CD4-positive, alpha-beta T cell treated with Interleukin-12 subunit alpha and Interleukin-12 subunit beta, for 1 hour (primary cell): Measurements from ENCODE around the gene PCDHB6.
"Not testable (repeated sequence)": the region's sequence is repeated elsewhere in the genome, so short reads cannot be mapped to it uniquely, and the experiment has no call there.

Experiments used
- DNase-seq: peaks from one replicate; pipeline ENCODE4 v3.0.0-alpha.2; 2020

The PCDHB6 gene

DNA sequence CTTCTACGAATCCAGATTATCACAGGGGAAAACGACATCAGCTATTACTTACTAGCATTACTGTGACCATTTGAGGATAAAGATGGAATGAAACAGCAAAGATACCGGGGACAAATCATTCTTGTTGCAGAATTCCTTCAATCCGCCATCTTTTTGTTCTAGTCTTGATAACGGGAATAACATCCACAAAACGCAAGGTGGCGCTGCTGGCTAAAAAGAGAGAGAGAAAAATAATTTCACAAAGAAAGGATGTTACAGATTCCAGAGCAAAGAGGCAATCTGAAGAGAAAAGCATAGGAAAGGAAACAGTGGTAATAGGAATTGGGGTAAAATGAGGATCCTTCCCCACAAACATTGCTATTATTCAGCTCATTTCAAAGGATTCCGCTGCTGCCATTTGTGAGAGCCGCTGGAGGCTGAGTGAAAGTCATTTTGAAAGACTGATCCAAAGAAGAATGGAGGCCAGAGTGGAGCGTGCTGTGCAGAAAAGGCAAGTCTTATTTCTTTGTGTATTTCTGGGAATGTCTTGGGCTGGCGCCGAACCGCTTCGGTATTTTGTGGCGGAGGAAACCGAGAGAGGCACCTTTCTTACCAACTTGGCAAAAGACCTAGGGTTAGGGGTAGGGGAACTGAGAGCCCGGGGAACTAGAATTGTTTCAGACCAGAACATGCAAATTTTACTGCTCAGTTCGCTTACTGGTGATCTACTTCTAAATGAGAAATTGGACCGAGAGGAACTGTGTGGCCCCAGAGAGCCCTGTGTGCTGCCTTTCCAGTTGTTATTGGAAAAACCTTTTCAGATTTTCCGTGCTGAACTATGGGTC, 22.7 kb downstream of the PCDHB6 start, which contains the start of gene PCDHB7:
Gene PCDHB7, plus strand, starts transcription at position 264 of the 824 bp plus-strand sequence. Its CDS starts 192 bp downstream, at position 456.
- peak; percentile 12 for DNase-seq

DNA sequence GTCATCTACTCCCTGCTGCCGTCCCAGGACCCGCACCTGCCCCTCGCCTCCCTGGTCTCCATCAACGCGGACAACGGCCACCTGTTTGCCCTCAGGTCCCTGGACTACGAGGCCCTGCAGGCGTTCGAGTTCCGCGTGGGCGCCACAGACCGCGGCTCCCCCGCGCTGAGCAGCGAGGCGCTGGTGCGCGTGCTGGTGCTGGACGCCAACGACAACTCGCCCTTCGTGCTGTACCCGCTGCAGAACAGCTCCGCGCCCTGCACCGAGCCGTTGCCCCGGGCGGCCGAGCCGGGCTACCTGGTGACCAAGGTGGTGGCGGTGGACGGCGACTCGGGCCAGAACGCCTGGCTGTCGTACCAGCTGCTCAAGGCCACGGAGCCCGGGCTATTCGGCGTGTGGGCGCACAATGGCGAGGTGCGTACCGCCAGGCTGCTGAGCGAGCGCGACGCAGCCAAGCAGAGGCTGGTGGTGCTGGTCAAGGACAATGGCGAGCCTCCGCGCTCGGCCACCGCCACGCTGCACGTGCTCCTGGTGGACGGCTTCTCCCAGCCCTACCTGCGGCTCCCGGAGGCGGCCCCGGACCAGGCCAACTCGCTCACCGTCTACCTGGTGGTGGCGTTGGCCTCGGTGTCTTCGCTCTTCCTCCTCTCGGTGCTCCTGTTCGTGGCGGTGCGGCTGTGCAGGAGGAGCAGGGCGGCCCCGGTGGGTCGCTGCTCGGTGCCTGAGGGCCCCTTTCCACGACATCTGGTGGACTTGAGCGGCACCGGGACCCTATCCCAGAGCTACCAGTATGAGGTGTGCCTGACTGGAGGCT, 24.6 kb downstream of the PCDHB6 start:
- DNase-seq: not testable (repeated sequence)

DNA sequence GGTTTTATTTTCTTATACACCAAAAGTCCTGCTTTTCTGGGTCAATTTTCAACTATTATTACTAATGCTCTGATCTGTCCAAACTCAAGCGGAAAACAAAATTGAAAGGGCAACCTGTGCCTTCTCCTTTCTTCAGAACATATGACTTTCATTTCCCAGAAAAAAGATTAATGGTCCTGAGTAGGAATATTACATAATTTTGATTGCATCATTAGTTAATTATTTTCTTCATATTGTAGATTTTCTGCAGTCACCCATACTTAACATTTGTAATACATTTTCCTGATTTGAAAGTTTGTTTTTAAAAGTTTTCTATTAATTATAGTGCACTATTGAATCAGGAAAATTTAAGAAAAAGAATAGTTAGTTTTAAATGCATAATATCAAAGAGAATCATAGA, 26.1 kb downstream of the PCDHB6 start:
- no peak for DNase-seq

DNA sequence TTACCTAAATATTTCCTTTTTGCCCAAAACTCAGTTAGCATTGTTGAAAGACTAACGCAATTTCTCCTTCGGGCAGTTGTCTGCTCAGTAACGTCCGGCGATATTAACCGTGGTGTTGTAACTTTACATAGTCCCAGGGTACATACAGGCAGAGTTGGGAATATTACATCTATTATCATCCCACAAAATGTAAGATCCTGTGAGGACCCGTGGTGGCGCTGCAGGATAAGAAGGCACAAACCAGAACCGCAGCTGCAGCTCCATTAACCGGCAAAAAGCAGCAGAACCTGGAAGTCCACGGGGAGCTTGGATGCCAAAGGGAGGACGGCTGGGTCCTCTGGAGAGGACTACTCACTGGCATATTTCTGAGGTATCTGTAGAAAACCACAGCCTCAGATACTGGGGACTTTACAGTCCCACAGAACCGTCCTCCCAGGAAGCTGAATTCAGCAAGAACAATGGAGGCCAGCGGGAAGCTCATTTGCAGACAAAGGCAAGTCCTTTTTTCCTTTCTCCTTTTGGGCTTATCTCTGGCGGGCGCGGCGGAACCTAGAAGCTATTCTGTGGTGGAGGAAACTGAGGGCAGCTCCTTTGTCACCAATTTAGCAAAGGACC, 27.8 kb downstream of the PCDHB6 start, which contains the start of gene PCDHB8:
Gene PCDHB8, plus strand, starts transcription at position 214 of the 615 bp plus-strand sequence. Its CDS starts 245 bp downstream, at position 459.
- not testable (repeated sequence) for DNase-seq

GRCh38 chr5:141179371-141179770, 29.5 kb downstream of the PCDHB6 start:
- not testable (repeated sequence) for DNase-seq

DNA sequence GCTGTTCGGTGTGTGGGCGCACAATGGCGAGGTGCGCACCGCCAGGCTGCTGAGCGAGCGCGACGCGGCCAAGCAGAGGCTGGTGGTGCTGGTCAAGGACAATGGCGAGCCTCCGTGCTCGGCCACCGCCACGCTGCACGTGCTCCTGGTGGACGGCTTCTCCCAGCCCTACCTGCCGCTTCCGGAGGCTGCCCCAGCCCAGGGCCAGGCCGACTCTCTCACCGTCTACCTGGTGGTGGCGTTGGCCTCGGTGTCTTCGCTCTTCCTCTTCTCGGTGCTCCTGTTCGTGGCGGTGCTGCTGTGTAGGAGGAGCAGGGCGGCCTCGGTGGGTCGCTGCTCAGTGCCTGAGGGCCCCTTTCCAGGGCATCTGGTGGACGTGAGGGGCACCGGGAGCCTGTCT, 30.0 kb downstream of the PCDHB6 start:
- not testable (repeated sequence) for DNase-seq

- no peak for DNase-seq
Observed at GRCh38 chr5:141180313-141180712, 30.5 kb downstream of the PCDHB6 start.

DNA sequence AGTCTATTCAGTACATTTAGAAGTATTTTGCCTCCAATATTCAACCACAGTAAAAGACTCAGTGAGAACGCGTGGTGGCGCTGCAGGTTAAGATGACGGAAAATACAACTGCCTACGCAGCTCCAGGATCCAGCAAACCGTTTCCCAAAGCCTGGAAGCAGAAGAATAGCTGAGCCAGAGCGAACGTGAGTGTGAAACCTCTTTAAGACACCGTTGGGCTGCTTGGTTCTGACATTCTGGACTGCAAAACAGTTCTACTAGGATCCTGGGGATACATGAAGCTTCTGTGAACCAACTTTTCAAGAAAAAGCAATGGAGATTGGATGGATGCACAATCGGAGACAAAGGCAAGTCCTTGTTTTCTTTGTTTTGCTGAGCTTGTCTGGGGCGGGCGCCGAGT, 32.4 kb downstream of the PCDHB6 start, which contains the start of gene PCDHB16:
Gene PCDHB16, plus strand, starts transcription at position 140 of the 400 bp plus-strand sequence. Its CDS starts 173 bp downstream, at position 313.
- DNase-seq: no peak

GRCh38 chr5:141184117-141184855, 34.4 kb downstream of the PCDHB6 start:
- DNase-seq: not testable (repeated sequence)

DNA sequence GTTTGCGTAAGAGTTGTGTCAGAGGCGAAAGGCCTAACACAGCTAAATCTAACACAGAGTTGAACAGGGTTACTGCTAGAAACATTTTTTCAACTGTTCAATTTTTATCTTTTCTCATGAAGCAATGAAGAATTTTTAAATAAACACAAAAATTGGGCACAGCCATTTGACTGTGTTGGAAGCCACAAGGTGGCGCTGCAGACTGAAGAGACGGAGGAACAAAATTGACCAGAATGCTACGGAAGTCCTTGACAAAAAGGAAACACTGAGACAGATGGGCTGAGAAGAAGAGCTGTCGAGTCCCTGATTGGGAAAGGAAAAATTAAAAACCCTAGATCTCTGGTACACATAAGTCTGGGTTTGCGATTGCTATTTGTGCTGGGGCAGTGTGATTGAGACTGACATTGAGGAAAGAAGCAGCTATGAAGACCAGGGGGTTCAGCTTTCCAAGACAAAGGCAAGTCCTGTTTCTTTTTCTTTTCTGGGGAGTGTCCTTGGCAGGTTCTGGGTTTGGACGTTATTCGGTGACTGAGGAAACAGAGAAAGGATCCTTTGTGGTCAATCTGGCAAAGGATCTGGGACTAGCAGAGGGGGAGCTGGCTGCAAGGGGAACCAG, 37.1 kb downstream of the PCDHB6 start, which contains the start of gene PCDHB9:
Gene PCDHB9, plus strand, starts transcription at position 265 of the 616 bp plus-strand sequence. Its CDS starts 158 bp downstream, at position 423.
- DNase-seq: peak; percentile 33

GRCh38 chr5:141188682-141189081, 38.8 kb downstream of the PCDHB6 start:
- DNase-seq: not testable (repeated sequence)

DNA sequence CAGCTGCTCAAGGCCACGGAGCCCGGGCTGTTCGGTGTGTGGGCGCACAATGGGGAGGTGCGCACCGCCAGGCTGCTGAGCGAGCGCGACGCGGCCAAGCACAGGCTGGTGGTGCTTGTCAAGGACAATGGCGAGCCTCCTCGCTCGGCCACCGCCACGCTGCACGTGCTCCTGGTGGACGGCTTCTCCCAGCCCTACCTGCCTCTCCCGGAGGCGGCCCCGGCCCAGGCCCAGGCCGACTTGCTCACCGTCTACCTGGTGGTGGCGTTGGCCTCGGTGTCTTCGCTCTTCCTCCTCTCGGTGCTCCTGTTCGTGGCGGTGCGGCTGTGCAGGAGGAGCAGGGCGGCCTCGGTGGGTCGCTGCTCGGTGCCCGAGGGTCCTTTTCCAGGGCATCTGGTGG, 39.3 kb downstream of the PCDHB6 start:
- not testable (repeated sequence) for DNase-seq

DNA sequence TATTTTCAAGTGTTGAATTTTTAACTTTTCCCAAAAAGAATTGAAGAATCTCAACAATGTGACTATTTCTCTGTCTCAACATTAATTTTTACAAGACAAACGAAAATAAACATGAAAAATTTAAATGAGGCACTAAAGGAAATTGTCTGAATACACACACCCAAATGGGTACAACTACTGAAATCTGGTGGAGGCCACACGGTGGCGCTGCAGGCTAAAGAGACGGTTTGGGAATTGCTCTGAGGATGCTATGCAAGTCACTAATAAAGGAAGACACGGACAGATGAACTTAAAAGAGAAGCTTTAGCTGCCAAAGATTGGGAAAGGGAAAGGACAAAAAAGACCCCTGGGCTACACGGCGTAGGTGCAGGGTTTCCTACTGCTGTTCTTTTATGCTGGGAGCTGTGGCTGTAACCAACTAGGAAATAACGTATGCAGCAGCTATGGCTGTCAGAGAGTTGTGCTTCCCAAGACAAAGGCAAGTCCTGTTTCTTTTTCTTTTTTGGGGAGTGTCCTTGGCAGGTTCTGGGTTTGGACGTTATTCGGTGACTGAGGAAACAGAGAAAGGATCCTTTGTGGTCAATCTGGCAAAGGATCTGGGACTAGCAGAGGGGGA, 42.4 kb downstream of the PCDHB6 start, which contains the start of gene PCDHB10:
Gene PCDHB10, plus strand, starts transcription at position 244 of the 616 bp plus-strand sequence. Its CDS starts 200 bp downstream, at position 444.
- DNase-seq: peak; percentile 18

DNA sequence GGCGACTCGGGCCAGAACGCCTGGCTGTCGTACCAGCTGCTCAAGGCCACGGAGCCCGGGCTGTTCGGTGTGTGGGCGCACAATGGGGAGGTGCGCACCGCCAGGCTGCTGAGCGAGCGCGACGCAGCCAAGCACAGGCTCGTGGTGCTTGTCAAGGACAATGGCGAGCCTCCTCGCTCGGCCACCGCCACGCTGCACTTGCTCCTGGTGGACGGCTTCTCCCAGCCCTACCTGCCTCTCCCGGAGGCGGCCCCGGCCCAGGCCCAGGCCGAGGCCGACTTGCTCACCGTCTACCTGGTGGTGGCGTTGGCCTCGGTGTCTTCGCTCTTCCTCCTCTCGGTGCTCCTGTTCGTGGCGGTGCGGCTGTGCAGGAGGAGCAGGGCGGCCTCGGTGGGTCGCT, 44.5 kb downstream of the PCDHB6 start:
- DNase-seq: not testable (repeated sequence)

GRCh38 chr5:141196363-141196762, 46.5 kb downstream of the PCDHB6 start:
- DNase-seq: no peak

DNA sequence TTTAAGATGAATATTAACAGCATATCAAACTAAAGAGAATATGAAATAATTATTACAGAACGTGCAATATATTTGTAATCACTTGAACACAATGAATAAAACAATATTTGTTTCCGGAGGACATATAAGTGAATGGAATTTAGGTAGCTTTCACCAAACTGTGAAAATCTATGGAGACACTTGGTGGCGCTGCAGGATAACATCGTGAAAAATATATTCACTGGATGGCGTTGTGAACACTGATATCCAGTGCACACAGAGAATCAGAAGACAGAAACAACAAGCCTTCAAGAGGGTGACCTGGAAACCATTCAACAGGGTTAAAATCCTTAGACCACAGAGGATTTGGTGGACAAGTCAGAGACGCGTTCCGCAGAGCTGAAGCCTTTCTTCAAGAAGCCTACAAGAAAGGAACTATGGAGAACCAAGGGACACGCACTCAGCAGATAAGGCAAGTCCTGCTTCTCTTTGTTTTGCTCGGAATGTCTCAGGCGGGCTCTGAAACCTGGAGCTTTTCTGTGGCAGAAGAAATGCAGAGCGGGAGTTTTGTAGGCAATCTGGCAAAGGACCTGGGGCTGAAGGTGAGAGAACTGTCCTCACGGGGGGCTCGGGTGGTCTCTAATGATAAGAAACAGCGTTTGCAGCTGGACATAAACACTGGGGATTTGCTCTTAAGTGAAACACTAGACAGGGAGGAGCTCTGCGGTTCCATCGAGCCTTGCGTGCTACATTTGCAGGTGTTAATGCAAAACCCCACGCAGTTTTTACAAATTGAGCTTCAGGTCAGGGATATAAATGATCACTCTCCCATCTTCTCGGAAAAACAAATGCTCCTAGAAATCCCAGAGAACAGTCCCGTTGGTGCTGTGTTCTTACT, 49.7 kb downstream of the PCDHB6 start, which contains the start of gene PCDHB11:
Gene PCDHB11, plus strand, starts transcription at position 269 of the 877 bp plus-strand sequence. Its CDS starts 148 bp downstream, at position 417.
- DNase-seq: no peak

DNA sequence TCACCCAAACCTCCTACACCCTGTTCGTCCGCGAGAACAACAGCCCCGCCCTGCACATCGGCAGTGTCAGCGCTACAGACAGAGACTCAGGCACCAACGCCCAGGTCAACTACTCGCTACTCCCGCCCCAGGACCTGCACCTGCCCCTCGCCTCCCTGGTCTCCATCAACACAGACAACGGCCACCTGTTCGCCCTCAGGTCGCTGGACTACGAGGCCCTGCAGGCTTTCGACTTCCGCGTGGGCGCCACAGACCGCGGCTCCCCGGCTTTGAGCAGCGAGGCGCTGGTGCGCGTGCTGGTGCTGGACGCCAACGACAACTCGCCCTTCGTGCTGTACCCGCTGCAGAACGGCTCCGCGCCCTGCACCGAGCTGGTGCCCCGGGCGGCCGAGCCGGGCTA, 51.3 kb downstream of the PCDHB6 start:
- DNase-seq: not testable (repeated sequence)

- DNase-seq: not testable (repeated sequence)
Observed at GRCh38 chr5:141201646-141202045, 51.8 kb downstream of the PCDHB6 start.
